Hindlimb muscle (tissue), 1 donor: ENCODE measurements around the gene CHRNA1. TPM values are rescaled to one million over a fixed set of nuclear protein-coding genes. Genes with fewer than 3 reads are reported as not detected.

Source experiments
- DNase-seq: peaks from one replicate; pipeline ENCODE4 v3.0.0-alpha.2; 2013
- polyA plus RNA-seq: library from polyadenylated mRNA; unstranded; fragments of 120-200 nt; gene quantifications from one replicate; pipeline ENCODE4 v1.2.1, GENCODE V29; 2013; ENCODE audit not compliant: insufficient read length

The CHRNA1 gene
- polyA plus RNA-seq, 1 donor, result 128 TPM

- DNase-seq, result no peak
Observed at GRCh38 chr2:174759381-174760065, 4.7 kb downstream of the CHRNA1 start.

DNA sequence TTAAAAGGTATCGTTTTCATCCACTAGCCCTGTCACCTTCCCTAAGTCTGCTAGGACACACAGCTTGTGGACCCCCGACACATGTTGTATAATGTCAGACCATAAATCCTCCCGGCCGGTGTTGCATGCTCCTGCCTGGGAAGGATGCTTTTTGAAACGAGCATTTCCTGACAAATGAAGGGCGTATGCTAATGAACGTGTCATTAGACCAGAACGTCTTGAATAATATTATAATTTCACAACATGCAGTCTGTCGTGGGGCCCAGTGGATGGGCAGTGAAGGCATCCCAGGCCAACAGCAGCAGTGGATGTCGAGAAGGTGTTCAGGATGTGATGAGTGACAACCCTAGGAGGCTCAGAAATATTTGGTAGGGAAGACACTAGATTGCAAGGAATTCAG lies 7.5 kb downstream of the CHRNA1 start:
- DNase-seq, result no peak

DNA sequence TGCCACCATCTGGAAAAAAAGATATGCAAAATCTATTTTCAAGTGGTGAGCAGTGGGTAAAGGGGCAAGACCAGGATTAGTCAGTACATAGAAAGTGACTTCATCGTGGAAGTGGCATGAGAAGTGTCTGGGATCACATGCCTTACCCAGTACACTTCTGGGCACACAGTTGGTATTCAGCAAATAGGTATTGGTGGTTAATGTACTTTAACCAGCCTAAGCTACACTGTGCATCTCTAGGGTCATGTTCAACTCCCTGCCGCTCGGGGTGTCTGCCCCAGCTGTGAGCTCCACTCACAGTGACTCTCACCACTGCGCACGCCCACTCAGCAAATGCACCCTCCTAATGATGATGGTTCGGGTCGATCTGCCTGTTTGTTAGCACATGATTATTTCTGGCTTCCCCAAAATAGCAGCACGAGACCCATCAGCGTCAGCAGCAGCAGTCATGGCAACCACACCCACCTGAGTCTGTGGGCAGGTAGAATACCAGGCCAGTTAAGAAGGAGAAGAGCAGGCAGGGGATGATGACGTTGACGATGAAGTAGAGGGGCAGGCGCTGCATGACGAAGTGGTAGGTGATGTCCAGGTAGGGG lies 11.1 kb downstream of the CHRNA1 start:
- no peak for DNase-seq

DNA sequence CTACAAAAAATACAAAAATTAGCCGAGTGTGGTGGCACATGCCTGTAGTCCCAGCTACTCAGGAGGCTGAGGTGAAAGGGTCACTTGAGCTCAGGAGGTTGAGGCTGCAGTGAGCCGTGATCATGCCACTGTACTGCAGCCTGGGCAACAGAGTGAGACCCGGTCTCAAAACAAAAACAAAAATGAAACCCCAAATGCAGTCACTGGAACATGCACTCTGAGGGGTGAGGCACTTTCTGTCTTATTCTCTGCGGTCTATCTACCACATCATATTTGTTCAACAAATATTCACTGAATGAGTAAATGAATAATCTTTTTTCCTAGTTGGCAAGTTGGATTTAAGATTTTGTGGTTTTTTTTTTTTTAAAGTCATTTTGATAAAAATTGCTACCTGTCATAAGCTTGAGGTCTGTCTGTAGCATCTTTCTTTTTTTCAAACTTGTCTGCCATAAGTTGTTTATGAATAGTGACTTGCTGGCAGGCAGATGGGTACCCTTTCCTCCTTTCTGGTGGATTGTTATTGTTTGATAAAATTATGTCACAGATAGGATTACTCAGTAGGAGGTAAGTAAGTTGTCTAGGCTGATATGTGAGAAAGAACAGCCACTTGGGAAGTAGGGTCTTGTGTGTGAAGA lies 11.8 kb downstream of the CHRNA1 start:
- DNase-seq, result no peak

GRCh38 chr2:174750923-174751441 lies 13.3 kb downstream of the CHRNA1 start:
- DNase-seq, result no peak

- DNase-seq, result no peak
Observed at GRCh38 chr2:174749793-174750192, 14.5 kb downstream of the CHRNA1 start.

- peak; percentile 47 for DNase-seq
Observed at GRCh38 chr2:174748948-174749347, 15.3 kb downstream of the CHRNA1 start.

- DNase-seq, result no peak
Observed at GRCh38 chr2:174745142-174745541, 19.1 kb downstream of the CHRNA1 start.

- no peak for DNase-seq
Observed at GRCh38 chr2:174744111-174744510, 20.2 kb downstream of the CHRNA1 start.

DNA sequence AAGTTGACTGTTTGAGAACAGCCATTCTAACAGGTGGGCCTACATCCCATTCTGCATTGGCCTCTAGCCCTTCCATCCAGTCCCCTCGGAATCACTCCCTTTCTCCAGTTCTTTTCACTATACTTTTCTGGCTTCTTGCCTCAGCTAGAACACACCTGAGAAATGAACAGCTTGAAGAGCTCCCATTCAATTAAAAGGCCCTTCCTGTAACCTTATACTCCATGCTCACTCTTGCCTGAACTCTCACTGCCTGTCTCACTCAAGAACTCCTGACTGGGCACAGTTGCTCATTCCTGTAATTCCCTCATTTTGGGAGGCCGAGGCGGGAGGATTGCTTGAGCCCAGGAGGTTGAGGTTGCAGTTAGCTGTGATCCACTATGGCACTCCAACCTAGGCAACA lies 23.6 kb downstream of the CHRNA1 start:
- no peak for DNase-seq

GRCh38 chr2:174738841-174739240 lies 25.4 kb downstream of the CHRNA1 start:
- no peak for DNase-seq

GRCh38 chr2:174731546-174731945 lies 32.7 kb downstream of the CHRNA1 start:
- no peak for DNase-seq

DNA sequence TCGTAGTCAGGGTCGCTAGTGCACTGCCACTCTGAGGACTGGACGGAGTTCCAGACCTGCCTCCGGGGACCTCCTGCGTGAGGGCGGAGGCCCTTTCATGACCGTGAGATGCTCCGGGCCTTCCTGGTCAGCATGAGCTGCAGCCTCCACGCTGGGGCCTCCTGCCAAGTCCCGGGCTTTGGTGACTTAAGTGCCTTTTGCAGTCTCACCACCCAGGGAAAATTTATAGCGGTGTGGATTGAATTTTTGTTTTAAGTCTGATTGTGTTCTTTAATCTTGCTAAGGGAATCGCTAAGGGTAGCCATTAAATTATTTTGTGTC lies 33.6 kb downstream of the CHRNA1 start:
- no peak for DNase-seq

DNA sequence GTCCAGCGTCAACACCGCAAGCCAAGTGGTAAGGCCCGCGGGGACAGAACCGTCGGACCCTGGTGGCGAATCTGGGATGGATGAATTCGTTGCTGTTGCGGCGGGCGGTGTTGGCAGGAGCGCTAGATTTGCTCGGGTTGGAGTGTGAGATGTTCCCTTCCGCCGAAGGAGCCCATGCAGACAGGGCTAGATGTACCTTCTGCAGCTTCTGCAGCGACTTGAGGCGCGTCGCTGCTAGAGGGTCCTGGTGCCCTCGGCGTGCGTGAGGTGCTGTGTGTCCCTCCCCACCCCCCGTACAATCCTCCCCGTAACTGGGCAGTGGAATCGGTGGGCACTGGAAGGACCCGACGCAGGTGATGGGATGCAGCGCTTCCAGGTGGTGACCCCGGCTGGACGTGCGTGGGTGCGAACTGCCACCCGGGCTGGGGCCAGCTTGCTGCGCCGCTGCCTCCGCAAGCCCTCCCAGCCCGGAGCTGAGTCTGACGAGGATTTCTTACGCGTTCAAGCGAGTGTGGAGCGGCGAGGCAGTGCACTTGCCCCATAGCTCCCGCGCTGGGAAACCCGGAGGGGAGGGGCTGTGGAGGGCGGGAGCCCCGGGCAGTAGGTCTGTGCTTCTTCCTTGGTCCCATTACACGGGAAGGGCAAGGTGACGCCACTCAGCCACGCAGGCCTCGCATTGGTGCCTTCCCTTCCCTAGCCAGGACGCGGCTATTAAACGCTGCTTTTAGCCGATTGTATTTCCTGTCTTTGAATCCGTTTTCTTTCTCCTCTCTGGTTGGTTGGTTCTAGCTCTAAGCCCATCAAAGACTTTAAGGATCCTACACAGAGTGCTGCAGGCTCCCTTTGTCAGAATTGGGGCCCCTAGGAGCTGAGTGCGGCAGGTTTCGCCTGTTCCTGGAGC lies 34.2 kb downstream of the CHRNA1 start:
- peak; percentile 19 for DNase-seq

DNA sequence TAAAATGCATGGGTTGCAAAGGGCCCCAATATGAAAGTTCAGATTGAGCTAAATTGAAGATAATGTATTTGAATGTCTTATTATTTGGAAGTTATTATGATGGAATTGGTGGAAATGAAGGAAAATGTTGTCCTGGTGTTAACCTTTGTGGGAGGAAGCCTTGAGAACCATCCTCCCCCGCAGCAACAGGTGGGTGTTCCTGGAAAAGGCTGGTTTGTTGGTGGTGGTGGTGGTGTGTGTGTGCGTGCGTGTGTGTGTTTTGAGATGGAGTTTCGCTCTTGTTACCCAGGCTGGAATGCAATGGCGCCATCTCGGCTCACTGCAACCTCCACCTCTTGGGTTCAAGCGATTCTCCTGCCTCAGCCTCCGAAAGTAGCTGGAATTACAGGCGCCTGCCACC lies 36.2 kb downstream of the CHRNA1 start:
- no peak for DNase-seq

DNA sequence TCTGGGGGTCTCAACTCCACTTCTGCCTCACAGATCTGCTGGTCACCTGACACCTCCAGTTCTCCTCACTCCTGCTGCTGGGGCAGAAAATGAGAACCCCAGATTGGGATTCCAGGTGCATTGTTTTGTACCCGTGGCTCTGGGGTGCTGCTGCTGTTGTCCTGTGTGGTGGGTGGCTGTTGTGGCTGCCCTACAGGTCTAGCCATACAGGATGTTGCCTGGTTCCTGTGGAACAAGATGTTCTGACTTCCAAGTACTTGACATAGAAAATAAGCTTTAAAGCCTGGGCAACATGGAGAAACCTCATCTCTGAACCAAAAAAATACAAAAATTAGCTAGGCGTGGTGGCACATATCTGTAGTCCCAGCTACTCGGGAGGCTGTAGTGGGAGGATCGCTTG lies 38.1 kb downstream of the CHRNA1 start:
- no peak for DNase-seq

- no peak for DNase-seq
Observed at GRCh38 chr2:174722942-174723592, 41.2 kb downstream of the CHRNA1 start.

GRCh38 chr2:174719016-174719415 lies 45.3 kb downstream of the CHRNA1 start:
- DNase-seq, result no peak

- no peak for DNase-seq
Observed at GRCh38 chr2:174718591-174718990, 45.7 kb downstream of the CHRNA1 start.

DNA sequence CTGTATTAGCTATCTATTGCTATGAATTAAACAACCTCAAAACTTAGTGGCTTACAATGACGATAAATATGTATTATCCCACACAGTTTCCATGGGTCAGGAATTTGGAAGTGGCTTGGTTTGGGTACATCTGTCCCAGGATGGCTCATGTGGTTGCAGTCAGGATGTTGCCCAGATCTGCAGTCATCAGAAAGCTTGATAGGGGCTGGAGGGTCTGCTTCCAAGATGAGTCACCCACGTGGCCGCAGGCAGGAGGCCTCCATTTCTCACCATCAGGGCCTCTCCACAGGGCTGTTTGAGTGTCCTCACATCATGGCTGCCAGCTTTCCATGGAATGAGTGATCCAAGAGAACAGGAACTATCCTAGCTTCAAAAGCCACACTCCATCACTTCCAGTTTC lies 46.4 kb downstream of the CHRNA1 start:
- DNase-seq, result no peak

DNA sequence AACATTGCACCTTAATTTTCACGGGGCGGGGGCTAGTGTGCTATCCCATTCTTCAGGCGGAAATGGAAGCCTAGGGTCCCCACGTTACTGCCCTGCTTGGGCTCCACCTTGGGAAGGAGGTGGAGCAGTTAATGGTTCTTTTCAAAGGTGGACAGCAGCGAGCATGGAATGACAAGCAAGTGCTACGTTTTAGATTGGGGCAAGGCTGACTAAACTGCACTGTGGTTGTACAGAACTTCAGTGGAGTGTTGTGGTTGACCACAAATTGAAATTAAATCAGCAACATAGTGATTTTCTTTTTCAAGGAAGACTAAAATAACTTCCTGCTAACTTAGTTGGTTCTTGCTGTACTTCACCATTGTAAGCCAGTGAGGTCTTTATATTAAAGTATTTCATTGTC lies 47.0 kb downstream of the CHRNA1 start:
- DNase-seq, result no peak

DNA sequence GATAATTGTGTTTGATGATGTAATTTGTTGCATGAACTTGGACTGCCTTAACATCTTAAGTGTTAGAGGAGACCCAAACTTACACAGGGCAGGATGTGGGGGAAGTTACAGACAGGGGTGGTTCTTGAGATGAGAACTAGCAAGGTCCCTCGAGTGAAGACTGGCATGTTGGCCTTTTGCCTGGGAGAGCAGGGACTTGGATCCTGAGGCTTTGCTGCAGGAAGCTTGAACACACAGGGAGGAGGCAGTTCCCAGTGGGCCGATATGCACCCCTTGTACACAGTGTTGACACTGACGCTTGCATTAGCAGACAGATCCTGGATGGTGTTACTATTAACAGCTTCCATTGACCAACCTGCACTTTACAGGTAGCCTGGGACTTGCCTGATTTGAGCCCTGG lies 47.5 kb downstream of the CHRNA1 start:
- no peak for DNase-seq

- no peak for DNase-seq
Observed at GRCh38 chr2:174713686-174714085, 50.6 kb downstream of the CHRNA1 start.
